NB4 (cell line): Measurements from ENCODE around the gene PRKAA2.

ENCODE experiments used
- CTCF ChIP-seq: IDR thresholded peaks from one replicate; pipeline ENCODE4 v1.5.1; 2012; ENCODE audit warnings: low read depth, low read length
- MAX ChIP-seq: IDR thresholded peaks from 2 replicates; pipeline ENCODE4 v1.6.1; 2011; ENCODE audit warnings: low read depth, low read length

DNA sequence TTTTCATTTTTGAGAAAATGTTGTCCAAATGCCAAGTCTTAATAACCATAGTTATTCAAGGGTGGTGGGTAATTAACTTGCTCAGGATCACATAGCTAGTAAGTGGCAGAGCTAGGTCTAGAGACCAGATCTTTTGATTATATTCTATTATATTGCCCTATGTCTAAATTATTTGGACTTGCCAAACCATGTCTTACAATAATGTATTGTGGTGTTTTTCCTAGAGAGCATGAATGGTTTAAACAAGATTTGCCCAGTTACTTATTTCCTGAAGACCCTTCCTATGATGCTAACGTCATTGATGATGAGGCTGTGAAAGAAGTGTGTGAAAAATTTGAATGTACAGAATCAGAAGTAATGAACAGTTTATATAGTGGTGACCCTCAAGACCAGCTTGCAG lies 58.6 kb downstream of the PRKAA2 start:
- no peak for TF ChIP-seq CTCF
- no peak for TF ChIP-seq MAX
